ENCODE measurements around the gene NAALADL2. TPM values are rescaled to one million over a fixed set of nuclear protein-coding genes. Genes with fewer than 3 reads are reported as not detected.

NAALADL2 gene
- total RNA-seq, 1 donor = 23.5 TPM

- Histone ChIP-seq H3K4me2 (ENCODE audit: insufficient read depth, low read length) (no peak overlapping the region), H4K20me1 (ENCODE audit: insufficient read depth, low read length) (no peaks in the 10 kb centered on the region), H3K4me3 (ENCODE audit: insufficient read depth, low read length) (no peak overlapping the region), H3K4me1 (ENCODE audit: insufficient read depth, low read length) (no peaks in the 10 kb centered on the region), H3K27ac (ENCODE audit: low read depth, low read length) (no peak overlapping the region), H2AFZ (ENCODE audit: low read length) (no peak overlapping the region), H3K79me2 (ENCODE audit: insufficient read depth, low read length) (no peaks in the 10 kb centered on the region), H3K9me3 (ENCODE audit: low read depth, low read length) (no peaks in the 10 kb centered on the region), H3K36me3 (ENCODE audit: insufficient read depth, low read length) (no peaks in the 10 kb centered on the region), H3K27me3 (ENCODE audit: insufficient read depth, low read length) (no peaks in the 10 kb centered on the region)
- TF ChIP-seq CTCF (IDR thresholded peaks at IDR 0.05; ENCODE audit: extremely low read depth, low read depth, low read length) = no peak
- DNase-seq (ENCODE audit: insufficient read length, low spot score, missing footprints) = no peak
These were observed 625.5 kb downstream of the NAALADL2 start for GRCh38 chr3:175484666-175485065.

GRCh38 chr3:175485436-175485835, 626.3 kb downstream of the NAALADL2 start:
- Histone ChIP-seq H3K4me1 (ENCODE audit: insufficient read depth, low read length) (no peaks in the 10 kb centered on the region), H3K4me3 (ENCODE audit: insufficient read depth, low read length) (no peak overlapping the region), H3K36me3 (ENCODE audit: insufficient read depth, low read length) (no peaks in the 10 kb centered on the region), H3K27me3 (ENCODE audit: insufficient read depth, low read length) (no peaks in the 10 kb centered on the region), H3K79me2 (ENCODE audit: insufficient read depth, low read length) (no peaks in the 10 kb centered on the region), H3K27ac (ENCODE audit: low read depth, low read length) (no peak overlapping the region), H4K20me1 (ENCODE audit: insufficient read depth, low read length) (no peaks in the 10 kb centered on the region), H3K9me3 (ENCODE audit: low read depth, low read length) (no peaks in the 10 kb centered on the region), H2AFZ (ENCODE audit: low read length) (no peak overlapping the region), H3K4me2 (ENCODE audit: insufficient read depth, low read length) (no peak overlapping the region)
- no peak for TF ChIP-seq CTCF (IDR thresholded peaks at IDR 0.05; ENCODE audit: extremely low read depth, low read depth, low read length)
- no peak for DNase-seq (ENCODE audit: insufficient read length, low spot score, missing footprints)

DNA sequence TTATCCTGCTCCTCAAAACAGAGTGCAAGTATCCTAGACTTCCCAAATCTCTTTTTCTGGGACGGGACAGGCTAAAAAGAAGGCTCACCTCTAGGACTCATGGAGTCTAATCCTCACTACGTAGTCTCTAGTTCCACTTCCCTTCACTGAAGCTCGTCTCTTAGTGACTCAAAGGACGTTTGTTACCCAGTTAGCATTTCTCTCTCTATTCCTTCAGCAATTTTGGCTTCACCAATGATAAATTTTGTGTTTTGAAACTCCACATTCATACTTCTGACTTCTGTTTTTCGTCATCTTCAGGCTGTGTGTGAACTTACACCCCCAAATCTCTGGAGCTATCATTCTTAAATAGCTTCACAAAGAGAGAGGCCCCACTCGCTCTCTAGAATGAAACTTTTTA, 627.1 kb downstream of the NAALADL2 start:
- Histone ChIP-seq H3K36me3 (ENCODE audit: insufficient read depth, low read length) (no peaks in the 10 kb centered on the region), H3K4me1 (ENCODE audit: insufficient read depth, low read length) (no peaks in the 10 kb centered on the region), H2AFZ (ENCODE audit: low read length) (no peak overlapping the region), H3K27me3 (ENCODE audit: insufficient read depth, low read length) (no peaks in the 10 kb centered on the region), H3K79me2 (ENCODE audit: insufficient read depth, low read length) (no peaks in the 10 kb centered on the region), H3K9me3 (ENCODE audit: low read depth, low read length) (no peaks in the 10 kb centered on the region), H3K4me2 (ENCODE audit: insufficient read depth, low read length) (no peak overlapping the region), H4K20me1 (ENCODE audit: insufficient read depth, low read length) (no peaks in the 10 kb centered on the region), H3K4me3 (ENCODE audit: insufficient read depth, low read length) (no peak overlapping the region), H3K27ac (ENCODE audit: low read depth, low read length) (no peak overlapping the region)
- TF ChIP-seq CTCF (IDR thresholded peaks at IDR 0.05; ENCODE audit: extremely low read depth, low read depth, low read length) = no peak
- no peak for DNase-seq (ENCODE audit: insufficient read length, low spot score, missing footprints)

GRCh38 chr3:175489406-175489805, 630.3 kb downstream of the NAALADL2 start:
- Histone ChIP-seq H3K4me1 (ENCODE audit: insufficient read depth, low read length) (no peaks in the 10 kb centered on the region), H4K20me1 (ENCODE audit: insufficient read depth, low read length) (no peaks in the 10 kb centered on the region), H2AFZ (ENCODE audit: low read length) (no peak overlapping the region), H3K36me3 (ENCODE audit: insufficient read depth, low read length) (no peaks in the 10 kb centered on the region), H3K27ac (ENCODE audit: low read depth, low read length) (no peak overlapping the region), H3K4me3 (ENCODE audit: insufficient read depth, low read length) (no peak overlapping the region), H3K4me2 (ENCODE audit: insufficient read depth, low read length) (no peak overlapping the region), H3K79me2 (ENCODE audit: insufficient read depth, low read length) (no peaks in the 10 kb centered on the region), H3K27me3 (ENCODE audit: insufficient read depth, low read length) (no peaks in the 10 kb centered on the region), H3K9me3 (ENCODE audit: low read depth, low read length) (no peaks in the 10 kb centered on the region)
- DNase-seq (ENCODE audit: insufficient read length, low spot score, missing footprints) = no peak
- TF ChIP-seq CTCF (IDR thresholded peaks at IDR 0.05; ENCODE audit: extremely low read depth, low read depth, low read length) = no peak

Data from osteoblast (primary cell).